Right kidney (tissue), 1 donor: ENCODE measurements around the gene CTDSPL.

Source experiments
- DNase-seq: peaks from one replicate; pipeline ENCODE4 v3.0.0-alpha.2; 2016

CTDSPL gene

DNA sequence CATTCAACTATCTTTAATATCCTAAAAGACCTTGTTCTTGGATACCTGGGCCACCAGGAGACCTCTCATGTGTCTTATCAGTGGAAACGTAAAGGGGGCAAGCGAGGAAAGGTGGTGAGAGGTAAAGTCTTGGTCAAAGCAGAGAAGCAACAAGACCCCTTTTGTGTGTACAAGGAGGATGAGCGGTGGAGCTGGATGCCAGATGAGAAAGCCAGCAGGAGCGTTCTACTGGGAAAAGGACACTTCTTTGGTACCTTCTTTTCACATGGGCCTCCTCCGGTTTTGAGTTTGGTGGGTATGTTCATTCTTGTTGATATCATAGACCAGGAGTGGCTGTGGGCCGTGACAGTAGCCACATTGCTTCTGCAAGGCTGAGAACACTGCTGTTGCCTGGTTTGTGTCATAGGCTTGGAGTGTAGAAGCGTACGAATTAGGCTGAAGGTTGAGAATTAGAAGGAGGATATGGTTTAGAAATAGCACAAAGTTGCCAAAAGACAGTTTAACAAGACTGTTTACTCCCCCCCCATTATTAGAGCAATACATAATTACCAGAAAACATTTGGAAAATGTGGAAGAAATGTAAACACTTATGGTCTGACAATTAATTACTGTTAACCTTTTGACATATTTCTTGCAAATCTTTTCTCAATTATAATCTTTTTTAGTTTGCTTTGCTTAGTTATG lies 82.1 kb downstream of the CTDSPL start:
- DNase-seq = no peak

DNA sequence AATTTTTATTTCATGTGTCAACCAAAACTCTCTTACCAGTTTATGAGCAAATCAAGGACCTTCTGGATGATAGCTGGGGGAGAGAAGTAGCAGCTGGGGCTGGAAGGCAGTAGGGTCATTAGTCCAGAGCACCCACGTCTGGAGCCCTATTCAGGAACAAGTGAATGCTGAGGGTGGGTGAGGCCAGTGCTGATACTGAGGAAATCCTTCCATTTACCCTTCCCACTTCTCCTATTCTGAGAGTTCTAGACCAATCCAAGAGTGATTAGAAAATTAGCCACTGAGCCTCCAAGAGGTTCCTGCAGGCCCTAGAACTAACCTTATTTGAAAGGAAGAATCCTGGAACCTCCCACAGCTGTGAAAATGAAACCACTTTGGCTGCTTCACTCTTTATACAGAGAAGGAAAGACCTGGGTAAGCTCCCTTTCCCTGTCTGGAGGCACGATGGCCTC lies 82.7 kb downstream of the CTDSPL start:
- DNase-seq = no peak

DNA sequence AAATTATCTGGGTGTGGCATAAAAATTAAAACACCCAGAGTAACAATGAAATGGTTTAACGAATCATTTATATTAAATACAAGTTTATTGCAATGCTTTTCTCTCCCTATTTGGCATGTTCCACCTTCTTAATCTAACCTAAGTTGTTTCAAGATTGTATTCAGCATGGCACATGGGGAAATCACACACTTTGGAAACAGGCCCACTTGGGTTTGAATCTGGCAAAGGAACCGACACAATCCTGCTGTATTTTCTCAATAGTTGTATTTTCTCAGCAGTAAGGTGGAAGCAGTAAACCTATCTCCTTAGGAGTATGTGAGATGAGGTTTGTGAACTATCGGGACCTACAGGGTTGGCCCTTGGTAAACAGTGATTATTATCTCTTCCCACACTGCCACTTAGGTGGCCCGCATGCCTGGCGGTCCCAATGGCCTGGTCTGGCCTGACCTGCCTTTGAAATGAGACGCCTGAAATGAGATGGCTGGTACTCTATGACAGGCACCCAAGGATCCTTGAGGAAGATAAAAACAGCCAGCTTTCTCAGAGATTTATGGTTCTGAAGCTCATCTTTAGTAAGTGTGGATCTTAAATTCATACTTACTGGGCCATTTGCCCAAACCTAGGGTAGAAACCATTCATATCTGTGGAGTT lies 83.6 kb downstream of the CTDSPL start:
- DNase-seq = no peak

DNA sequence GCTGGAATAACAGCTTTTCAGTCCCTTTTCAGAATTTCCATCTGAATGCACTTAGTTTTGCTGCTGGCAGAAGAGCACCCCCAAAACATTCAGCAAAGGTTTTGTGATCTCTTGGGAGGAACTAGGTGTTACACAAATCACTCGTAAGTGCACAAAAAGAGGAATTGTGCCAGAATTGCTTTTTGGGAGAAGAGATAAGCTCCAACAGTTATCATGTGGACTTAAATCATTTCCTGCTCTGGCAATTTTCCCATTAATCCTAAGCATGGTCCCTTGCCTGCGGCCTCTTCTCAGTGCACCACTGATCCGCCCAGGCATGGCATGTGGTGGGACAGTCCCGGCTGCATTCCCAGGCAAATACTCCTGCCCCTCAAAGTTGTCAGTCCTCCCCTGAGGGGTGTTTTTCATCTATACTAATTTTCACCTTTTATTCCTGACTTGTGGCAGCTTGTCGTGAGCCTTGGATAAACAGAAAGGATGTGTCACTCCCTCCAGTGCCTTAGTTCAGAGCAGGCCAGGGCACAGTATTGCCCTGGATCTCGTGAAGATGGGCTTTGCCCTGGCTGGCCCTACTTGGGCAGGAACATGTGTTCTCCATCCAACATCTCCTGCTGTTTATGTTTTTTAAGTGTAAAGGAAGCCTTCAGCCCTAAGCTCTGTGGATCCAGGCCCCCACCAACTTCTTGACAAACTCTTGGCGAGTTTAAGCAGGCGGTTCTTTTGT lies 84.3 kb downstream of the CTDSPL start:
- DNase-seq = peak; percentile 48

DNA sequence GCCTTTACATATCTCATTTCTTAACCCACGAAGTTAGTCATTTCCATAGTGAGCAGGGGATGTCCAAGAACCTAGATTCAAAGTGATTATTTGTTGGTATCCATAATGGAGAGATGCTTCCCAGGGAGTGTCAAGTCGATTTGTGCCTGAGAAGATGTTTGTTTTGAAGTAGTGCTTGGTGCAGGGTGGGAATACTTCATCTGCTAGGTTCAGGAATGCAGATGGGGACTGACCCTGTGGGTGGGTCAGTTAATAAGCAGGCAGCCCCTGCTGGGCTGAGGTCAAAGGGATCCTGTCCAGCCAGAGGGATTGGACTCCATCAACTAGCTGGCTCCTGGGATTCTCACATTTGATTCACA lies 84.8 kb downstream of the CTDSPL start:
- no peak for DNase-seq

DNA sequence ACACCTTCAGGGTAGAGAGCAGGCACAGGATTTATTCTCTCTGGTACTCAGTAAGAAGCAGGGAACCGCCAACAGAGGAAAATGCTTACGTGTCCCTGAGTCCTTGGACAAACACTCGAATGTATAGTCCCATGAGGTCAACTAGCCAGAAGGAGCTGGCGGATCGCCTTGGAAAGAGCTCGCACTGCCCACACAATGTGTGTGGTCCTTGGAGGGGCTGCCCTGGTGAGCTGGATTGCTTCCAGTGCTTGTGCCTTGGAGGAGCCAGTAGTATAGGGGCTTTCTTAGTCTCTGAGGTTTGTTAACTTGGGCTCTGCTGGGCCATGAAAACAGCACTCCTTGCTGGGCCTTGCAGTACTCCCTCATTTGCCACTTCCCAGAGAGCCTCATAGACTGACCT lies 88.2 kb downstream of the CTDSPL start:
- DNase-seq = no peak

DNA sequence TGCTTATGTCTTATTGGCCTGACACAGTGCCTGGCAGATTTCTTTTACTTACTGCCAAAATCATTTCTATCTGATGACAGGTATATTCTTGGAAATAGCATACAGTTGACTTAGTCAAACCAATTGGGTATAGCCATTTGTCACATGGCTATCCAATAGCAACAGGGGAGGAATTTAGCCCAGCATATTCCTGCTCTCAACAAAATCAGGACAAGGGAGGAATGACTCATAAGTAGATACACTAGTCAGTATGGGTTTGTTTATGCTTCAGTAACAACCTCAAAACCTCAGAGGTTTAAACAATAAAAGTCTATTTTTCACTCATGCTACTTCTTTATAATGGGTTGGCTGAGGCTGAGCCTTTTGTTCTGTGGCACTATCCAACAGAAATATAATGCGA lies 90.9 kb downstream of the CTDSPL start:
- DNase-seq = no peak

DNA sequence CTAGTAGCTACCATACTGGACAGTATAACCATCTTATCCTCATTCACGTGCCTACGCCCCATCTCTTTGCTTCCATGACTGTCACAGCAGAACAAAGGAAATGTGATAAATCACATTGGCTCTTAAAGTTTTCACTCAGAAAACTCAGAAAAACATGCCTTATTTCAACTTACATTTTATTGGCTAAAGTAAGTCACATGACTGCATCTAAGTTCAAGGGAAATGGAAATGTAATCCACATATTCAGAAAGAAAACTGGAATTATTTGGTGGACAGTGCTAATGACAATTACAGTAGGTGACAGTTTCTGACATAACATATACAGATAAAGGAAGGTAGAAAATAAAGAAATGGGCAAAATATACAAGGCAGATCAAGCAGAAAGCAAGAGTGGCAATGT lies 91.5 kb downstream of the CTDSPL start:
- DNase-seq = no peak

DNA sequence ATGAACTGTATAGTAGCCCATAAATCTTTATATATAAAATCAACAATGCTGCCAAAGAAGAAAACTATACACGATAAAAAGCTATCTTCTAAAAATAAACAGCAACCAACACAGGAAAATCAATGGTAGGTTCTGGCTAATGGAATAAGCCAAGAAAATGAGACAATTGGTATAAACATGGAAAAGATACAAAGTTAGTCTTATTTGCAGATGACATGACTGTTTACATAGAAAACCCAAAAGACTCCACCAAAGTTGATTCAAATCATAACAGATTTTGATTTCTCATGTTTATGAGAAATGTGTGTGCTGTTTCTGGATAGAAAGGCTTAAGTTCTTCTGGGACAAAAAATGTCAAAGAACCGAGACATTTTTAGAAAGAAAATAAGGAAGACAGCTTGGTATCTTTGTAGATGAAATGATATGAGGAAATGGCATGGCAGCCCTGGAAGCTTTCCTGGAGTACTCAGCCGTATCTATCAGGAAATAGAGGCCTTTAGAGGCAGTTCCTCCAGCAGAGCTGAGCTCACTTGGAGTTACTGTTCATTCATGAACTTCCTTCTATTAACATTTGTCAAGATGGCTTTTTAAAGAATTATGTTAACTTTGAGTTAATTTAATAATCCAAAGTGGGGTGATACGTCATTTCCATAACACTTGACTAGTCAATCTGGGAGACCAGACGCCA lies 92.2 kb downstream of the CTDSPL start:
- no peak for DNase-seq

DNA sequence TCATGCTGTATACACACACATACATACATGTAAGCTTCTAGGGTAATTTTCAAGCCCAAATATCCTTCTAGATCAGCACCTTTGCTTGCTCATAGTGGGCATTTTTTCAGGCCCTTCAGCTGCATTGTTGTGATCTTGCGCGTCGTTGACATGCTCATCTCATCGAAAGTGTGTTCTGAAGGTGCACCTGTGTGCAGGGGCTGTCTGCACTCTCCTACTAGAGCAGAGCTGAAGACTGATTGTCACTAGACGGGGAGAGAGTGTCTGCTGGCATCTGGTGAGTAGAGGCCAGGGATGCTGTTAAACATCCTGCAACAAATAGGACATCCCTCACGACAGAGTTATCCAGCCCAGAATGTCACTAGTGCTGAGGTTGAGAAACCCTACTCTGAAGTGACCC lies 93.2 kb downstream of the CTDSPL start:
- no peak for DNase-seq

DNA sequence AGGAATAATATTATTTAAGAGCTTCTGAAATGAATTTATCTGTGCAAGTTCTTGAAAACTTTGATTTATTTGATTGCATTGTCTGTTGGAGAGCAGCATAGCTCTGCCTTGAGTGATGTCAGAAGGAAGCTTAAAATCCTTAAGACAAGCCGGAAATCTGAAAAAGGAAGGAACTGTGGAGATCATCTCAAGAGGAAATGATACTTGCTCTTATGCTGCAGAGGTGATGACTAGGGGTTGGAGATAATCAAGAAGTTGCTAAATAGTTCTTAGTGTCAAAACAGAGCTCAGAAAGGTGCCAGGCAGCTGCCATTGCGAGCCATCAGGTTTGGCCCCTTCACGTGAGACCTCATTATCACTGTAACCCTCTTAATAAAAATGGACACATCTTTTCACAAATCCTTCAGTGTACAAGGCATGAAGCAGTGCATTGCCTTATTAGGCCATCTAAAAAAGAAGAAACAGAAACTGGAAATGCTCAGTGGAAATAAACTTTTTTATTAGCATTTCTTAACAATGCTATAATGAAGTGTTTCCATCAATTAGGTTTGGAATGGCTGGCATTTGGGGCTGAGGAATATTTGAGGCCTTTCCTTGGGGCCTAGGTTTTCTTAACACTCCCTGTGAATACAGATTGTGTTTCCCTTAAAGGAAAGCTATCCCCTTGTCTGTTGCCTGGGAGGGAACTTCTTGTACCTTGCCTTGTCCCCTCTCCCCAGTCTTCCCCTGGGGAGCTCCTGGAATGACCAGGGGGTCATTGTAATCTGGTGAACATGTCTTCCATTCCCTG lies 94.4 kb downstream of the CTDSPL start:
- DNase-seq = no peak

DNA sequence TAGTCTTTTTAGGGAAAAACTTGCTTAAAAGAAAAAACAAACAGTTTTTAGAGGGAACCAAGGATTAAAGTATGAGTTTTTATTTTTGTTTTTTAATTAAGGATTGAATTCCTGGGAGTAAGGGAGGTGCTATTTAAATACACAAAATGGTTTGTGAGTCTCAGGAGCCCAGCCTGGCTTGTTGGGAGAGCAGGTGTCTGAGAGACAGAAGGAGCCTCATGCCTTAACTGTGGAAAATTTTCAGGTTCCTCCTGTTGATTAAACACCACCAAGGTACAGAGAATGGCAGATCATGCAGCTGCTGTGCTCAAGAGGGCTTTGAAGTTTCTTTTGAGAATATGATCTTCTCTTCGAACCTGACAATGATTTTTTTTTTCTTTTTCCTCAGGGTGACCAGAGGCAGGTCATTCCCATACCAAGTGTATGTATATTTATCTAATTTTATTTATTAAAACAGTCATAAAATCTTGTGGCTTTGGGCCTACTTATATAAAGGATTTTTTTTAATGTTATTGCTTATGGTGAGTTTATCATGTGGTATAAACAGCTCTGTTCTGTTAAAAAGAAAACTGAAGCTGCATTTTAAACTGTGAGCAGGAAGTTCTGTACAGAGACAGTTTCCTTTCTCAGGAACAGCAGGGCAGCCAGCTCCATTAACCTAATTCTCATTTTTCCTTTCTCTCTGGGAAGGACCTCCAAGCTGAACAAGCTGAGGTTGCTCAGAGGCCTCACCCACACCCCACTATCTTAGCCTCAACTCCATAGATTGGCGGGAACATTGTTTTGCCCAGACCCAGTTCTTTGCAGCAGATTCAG lies 95.3 kb downstream of the CTDSPL start:
- no peak for DNase-seq

DNA sequence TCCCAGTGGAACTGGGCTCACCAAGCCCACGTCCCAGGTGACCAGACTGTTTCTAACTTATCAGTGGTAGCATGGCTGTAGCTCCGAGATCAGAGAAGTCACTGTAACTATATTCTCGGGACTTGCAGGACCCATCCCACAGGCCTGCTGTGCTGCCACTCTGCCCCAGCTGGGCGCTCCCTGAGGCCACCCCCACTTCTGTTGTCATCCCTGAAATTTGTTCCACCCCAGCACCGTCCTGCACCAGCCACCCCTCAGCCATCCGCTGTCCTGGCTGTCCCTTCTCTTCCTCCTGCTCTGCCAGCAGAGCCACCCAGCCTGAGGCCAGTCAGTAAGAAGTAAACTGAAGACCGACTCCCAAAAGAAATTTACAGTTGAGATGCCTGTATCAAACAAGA lies 95.9 kb downstream of the CTDSPL start:
- DNase-seq = no peak

DNA sequence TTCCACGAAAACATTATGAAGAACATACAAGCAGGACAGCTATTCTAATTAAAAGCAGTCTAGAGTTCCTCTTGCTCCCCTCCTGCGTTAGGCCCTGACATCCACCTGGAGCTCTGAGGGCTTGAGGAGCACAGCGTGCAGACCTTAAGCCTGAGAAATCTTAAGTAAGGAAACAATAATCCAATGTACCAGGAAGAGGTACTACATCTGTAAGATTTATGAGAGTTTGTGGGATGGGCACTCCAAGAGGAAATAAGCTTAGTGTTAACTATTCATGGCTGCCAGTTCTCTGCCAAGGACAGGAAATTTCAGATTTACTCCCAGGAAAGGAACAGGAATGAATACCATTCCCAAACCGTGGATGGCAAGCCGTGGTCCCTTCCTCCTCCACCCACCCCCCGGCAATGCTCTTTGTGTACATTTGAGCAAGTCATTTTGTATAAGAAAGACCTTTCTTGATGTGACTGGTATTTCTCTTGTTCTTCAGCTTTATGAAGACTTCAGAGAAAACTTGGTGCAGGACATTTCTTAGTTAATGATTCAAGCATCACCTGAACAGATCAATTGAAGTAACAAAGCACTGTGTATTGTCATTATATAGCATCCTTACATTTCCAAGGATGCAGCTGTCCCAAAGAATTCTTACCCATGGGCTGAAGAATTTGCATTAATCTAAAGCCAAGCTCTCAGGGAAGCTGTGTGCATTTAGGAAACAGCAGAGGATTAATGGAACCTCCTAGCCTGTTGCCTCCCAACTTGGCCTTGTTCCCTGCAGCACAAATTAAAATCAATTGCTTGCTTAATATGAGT lies 100.1 kb downstream of the CTDSPL start:
- no peak for DNase-seq

DNA sequence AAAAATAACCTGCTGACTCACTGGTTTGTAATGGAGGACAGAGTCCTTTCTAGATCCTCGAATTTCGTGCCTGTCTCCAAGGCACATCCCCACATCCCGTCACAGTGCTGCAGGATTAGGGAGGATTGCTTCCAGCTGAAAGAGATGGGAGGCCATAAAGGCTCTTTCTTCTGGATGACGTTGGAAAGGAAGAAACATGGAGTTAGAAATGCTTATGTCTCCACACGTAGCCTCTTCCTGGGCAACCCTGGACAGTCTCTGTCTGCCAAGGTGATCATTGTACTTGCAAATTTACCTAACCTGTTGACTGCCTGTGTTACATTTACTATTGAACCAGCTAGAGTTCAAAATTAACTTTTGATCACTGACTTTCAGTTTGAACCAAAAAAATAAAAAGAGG lies 101.3 kb downstream of the CTDSPL start:
- DNase-seq = no peak

DNA sequence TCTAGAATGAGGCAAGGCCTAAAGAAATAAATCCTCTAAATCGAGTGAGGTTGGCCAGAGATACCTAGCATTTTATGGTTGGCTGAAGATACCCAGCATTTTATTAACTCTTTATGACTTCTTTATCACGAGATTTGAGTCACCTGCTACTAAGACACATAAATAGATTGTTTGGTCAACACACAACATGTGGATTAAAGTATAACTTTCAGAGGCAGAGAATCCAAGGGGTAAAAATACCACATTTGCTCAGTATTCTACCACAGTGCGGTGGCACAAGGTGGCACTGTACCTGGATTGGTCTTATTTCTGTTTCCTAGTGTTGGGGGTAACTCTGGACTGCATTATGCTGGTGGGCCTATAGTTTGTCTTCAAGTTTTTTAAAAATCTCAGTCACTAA lies 102.0 kb downstream of the CTDSPL start:
- DNase-seq = no peak

DNA sequence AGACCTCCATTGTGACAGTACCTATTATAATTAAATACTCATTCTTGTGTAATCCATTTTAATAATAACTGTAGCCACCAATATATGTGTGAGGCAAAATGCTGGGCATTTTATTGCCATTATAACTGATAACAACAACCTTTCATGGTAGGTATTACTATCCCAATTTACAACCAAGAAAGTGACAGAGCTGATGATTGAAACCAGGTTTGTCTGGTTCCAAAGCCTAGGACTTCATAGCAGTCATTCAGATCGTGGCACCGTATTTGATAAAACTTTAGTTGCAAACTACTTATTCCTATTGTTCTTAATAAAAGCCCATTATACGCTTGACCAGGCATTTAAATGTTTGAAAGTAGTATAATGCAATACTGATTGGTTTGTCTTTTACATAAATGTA lies 102.5 kb downstream of the CTDSPL start:
- no peak for DNase-seq

DNA sequence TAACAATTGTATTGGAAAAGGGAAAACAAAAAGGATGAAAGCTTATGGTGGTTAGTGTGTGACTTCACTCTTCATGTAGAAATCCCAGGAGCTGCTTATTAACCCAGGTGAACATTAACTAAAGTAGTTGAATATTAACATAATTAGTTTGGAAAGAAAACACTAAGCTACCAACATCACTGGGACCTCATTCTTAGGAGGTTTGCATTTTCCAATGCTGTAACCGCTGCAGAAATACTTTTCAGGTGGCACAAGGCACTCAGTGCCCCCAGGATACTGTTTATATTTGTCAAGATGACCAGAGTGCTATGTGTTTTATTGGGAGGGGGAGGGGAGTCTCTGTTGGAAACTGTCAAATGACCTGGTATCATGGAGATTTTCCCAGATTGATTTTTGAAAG lies 103.0 kb downstream of the CTDSPL start:
- peak; percentile 41 for DNase-seq

DNA sequence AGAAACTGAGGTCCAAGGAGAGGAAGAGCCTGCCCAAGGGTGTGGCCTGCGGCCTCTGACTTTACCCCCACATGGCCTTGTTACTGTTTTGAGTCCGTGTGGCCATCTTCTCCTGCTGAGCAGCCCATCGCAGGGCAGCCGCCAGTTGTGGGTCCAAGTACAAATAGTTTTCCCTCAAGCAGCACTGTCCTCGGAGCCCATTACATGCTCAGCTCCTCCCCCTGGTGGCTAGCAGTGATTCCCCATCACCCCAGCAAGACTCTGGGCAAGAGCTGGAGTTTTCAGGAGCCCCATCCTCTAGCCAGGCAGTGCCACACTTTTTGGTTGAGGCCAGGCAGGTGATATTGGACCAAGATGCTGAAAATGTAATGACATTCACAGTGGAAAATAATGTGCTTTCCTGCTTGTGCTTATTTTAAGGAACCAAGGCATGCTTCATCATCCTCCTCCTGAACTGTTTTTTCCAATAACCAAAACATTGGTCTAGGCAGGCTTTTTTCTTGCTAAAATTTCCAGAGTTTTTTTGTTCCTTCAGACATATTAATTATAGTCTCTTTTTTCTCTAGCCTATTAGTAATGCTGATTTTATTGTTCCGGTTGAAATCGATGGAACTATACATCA lies 105.7 kb downstream of the CTDSPL start:
- DNase-seq = no peak

DNA sequence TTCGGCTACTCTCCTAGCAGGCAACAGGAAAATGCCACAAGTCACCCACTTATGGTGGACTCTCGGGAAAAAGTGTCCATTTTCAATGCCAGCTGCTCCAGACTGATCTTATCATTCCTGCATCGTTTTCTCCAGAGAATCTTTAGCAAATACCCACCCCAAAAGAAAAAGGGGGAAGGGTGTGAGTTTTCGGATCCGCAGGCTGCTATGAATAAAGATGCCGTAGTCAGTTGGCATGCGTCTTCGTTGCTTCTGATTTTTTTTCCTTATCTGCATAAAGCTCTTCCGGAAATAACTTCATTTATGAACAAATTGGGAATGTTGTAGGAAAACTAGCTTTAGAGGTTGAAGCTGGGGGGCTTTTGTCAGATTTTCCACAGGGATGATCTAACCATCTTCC lies 106.5 kb downstream of the CTDSPL start:
- DNase-seq = no peak
